Activated naive CD4-positive, alpha-beta T cell treated with anti-CD3 and anti-CD28 coated beads, Interleukin-2, amount 50 U/mL, for 72 hours (primary cell): ENCODE results near the gene TOB1. TPM values are rescaled to one million over a fixed set of nuclear protein-coding genes. Genes with fewer than 3 reads are reported as not detected.
A peak's percentile ranks its signal among the peaks of the same experiment; 100 is the strongest.

Source experiments
- ATAC-seq, 2 donors: fragments of 150-1000 bp; cut with Tn5 transposase; 2 replicates each; pipeline ENCODE4 v1.10.0; 2021; ENCODE audit warnings: mild to moderate bottlenecking in 2 of 2, moderate library complexity in 2 of 2
- DNase-seq, 2 donors: peaks; one replicate each; pipeline ENCODE4 v3.0.0; 2021 to 2022; ENCODE audit warnings: low spot score in 2 of 2
- H3K27ac Mint-ChIP-seq, 2 donors: one replicate each; pipeline ENCODE4 v1.8.0; 2022; ENCODE audit warnings: mild to moderate bottlenecking in 2 of 2, mixed read lengths in 2 of 2
- H3K36me3 Mint-ChIP-seq, 2 donors: one replicate each; pipeline ENCODE4 v1.8.0; 2022; ENCODE audit warnings: mixed read lengths in 2 of 2
- H3K9me3 Mint-ChIP-seq, 2 donors: one replicate each; pipeline ENCODE4 v1.8.0; 2022; ENCODE audit warnings: mixed read lengths in 2 of 2
- total RNA-seq, 2 donors: library from RNA; stranded (reverse); gene quantifications; one replicate each; pipeline ENCODE4 v1.2.3, GENCODE V29; 2022

TOB1 gene
- total RNA-seq, 2 donors from 2014 or later, result 25.7 to 85.5 TPM

GRCh38 chr17:50833510-50834428 lies 32.4 kb downstream of the TOB1 start:
- Mint-ChIP-seq H3K27ac (no peak overlapping the region), H3K36me3 (no peaks in the 10 kb centered on the region), H3K9me3 (no peaks in the 10 kb centered on the region)
- DNase-seq (peak in 1 of 2 donors; percentile 25), ATAC-seq (no peak)

GRCh38 chr17:50832864-50833381 lies 33.2 kb downstream of the TOB1 start:
- DNase-seq (no peak), ATAC-seq (no peak)
- H3K27ac Mint-ChIP-seq, result no peak overlapping the region
- no peaks in the 10 kb centered on the region for H3K9me3 Mint-ChIP-seq
- H3K36me3 Mint-ChIP-seq, result no peaks in the 10 kb centered on the region

- no peaks in the 10 kb centered on the region for H3K36me3 Mint-ChIP-seq
- H3K9me3 Mint-ChIP-seq, result no peaks in the 10 kb centered on the region
- H3K27ac Mint-ChIP-seq, result no peak overlapping the region
- ATAC-seq, result no peak
- DNase-seq, result no peak
These were observed 33.8 kb downstream of the TOB1 start for GRCh38 chr17:50832267-50832863.

GRCh38 chr17:50831471-50831928 lies 34.7 kb downstream of the TOB1 start:
- Mint-ChIP-seq H3K36me3 (no peaks in the 10 kb centered on the region), H3K27ac (no peak overlapping the region), H3K9me3 (no peaks in the 10 kb centered on the region)
- no peak for DNase-seq
- ATAC-seq, result no peak

- no peaks in the 10 kb centered on the region for H3K36me3 Mint-ChIP-seq
- DNase-seq (no peak), ATAC-seq (no peak)
- H3K9me3 Mint-ChIP-seq, result no peaks in the 10 kb centered on the region
- H3K27ac Mint-ChIP-seq, result no peak overlapping the region
These were observed 35.2 kb downstream of the TOB1 start for GRCh38 chr17:50830994-50831393.

GRCh38 chr17:50830352-50830751 lies 35.8 kb downstream of the TOB1 start:
- Mint-ChIP-seq H3K9me3 (no peaks in the 10 kb centered on the region), H3K27ac (peak overlapping the region in 1 of 2 donors; percentile 44), H3K36me3 (no peaks in the 10 kb centered on the region)
- ATAC-seq (no peak), DNase-seq (no peak)

- Mint-ChIP-seq H3K9me3 (no peaks in the 10 kb centered on the region), H3K27ac (no peak overlapping the region), H3K36me3 (no peaks in the 10 kb centered on the region)
- ATAC-seq, result no peak
- no peak for DNase-seq
These were observed 36.8 kb downstream of the TOB1 start for GRCh38 chr17:50829332-50829731.

GRCh38 chr17:50828508-50829170 lies 37.5 kb downstream of the TOB1 start:
- H3K36me3 Mint-ChIP-seq, result no peaks in the 10 kb centered on the region
- H3K9me3 Mint-ChIP-seq, result peaks cover 0 to 3% of the 10 kb centered on the region in 2 donors
- no peak overlapping the region for H3K27ac Mint-ChIP-seq
- no peak for DNase-seq
- peak in 1 of 2 donors; percentile 67 for ATAC-seq

- peaks cover 0 to 5% of the 10 kb centered on the region in 2 donors for H3K9me3 Mint-ChIP-seq
- no peak for DNase-seq
- no peaks in the 10 kb centered on the region for H3K36me3 Mint-ChIP-seq
- ATAC-seq, result no peak
- H3K27ac Mint-ChIP-seq, result no peak overlapping the region
These were observed 41.0 kb downstream of the TOB1 start for GRCh38 chr17:50825188-50825587.

GRCh38 chr17:50824429-50824828 lies 41.7 kb downstream of the TOB1 start:
- no peak overlapping the region for H3K27ac Mint-ChIP-seq
- ATAC-seq (no peak), DNase-seq (no peak)
- peaks cover 0 to 5% of the 10 kb centered on the region in 2 donors for H3K9me3 Mint-ChIP-seq
- H3K36me3 Mint-ChIP-seq, result no peaks in the 10 kb centered on the region

GRCh38 chr17:50822550-50822949 lies 43.6 kb downstream of the TOB1 start:
- Mint-ChIP-seq H3K27ac (no peak overlapping the region), H3K9me3 (peaks cover 0 to 5% of the 10 kb centered on the region in 2 donors), H3K36me3 (no peaks in the 10 kb centered on the region)
- DNase-seq (no peak), ATAC-seq (no peak)

GRCh38 chr17:50820651-50821050 lies 45.5 kb downstream of the TOB1 start:
- Mint-ChIP-seq H3K27ac (peak overlapping the region in 1 of 2 donors; percentile 58), H3K36me3 (no peaks in the 10 kb centered on the region), H3K9me3 (peaks cover 0 to 5% of the 10 kb centered on the region in 2 donors)
- no peak for ATAC-seq
- no peak for DNase-seq

- DNase-seq (no peak), ATAC-seq (peak; percentile 13 to 77)
- H3K9me3 Mint-ChIP-seq, result peaks cover 0 to 5% of the 10 kb centered on the region in 2 donors
- no peaks in the 10 kb centered on the region for H3K36me3 Mint-ChIP-seq
- H3K27ac Mint-ChIP-seq, result peak overlapping the region; percentile 11 to 24
These were observed 47.1 kb downstream of the TOB1 start for GRCh38 chr17:50818921-50819657.

- no peak overlapping the region for H3K27ac Mint-ChIP-seq
- no peaks in the 10 kb centered on the region for H3K36me3 Mint-ChIP-seq
- no peak for DNase-seq
- H3K9me3 Mint-ChIP-seq, result no peaks in the 10 kb centered on the region
- no peak for ATAC-seq
These were observed 47.9 kb downstream of the TOB1 start for GRCh38 chr17:50818261-50818660.

GRCh38 chr17:50817838-50818237 lies 48.3 kb downstream of the TOB1 start:
- no peak for ATAC-seq
- H3K27ac Mint-ChIP-seq, result no peak overlapping the region

More at GRCh38 chr17:50817838-50818237, 48.3 kb downstream of the TOB1 start:
- no peak for DNase-seq
- Mint-ChIP-seq H3K36me3 (no peaks in the 10 kb centered on the region), H3K9me3 (no peaks in the 10 kb centered on the region)
